ENCODE results near the gene LIMCH1. TPM values are rescaled to one million over a fixed set of nuclear protein-coding genes. Genes with fewer than 3 reads are reported as not detected.

Gene LIMCH1
- total RNA-seq, 1 experiment from 2014 or later = 3.3 TPM

DNA sequence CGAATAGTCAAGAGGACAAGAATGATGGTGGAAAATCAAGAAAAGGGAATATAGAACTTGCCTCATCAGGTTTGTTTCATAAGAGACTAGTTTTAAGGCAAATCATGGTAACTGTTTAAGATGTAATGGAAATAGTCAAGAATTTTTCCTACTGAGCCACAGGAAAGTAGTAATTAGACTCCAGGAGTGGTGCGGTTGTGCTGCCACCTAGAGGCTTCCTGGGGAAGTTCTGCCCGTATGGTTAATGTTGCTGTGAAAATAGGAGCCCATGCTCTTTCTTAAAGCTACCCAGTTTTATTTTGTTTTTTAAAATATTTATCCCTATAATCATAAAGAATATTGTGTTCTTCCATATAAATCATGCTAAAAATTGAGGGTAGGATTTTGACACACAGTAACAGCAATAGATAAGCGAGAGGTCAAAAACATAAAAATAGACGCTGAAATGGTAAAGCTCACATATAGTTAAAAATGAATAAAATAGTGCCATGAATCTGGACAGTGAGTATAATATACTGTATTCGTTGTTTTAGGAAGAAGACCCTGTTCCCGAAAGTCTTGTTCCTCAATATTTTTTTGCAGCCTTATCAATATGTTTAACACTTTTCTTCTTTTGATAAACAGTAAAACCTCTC is 123.6 kb downstream of the LIMCH1 start:
- H3K4me1 Mint-ChIP-seq = peaks cover 0 to 3% of the 10 kb centered on the region in 2 experiments; a peak in 3 of 4 replicates
- no peak overlapping the region for H3K14ac ChIP-seq (ENCODE audit: insufficient read depth, low read length)
- H3K18ac ChIP-seq (ENCODE audit: insufficient read length, low read depth, low read length) = no peak overlapping the region
- H4K8ac ChIP-seq (replicated peaks; ENCODE audit: insufficient read length, low read depth, low read length) = no peak overlapping the region
- H2BK15ac ChIP-seq (ENCODE audit: low read depth, low read length) = no peak overlapping the region
- H3K27ac Mint-ChIP-seq = no peak overlapping the region
- H4K91ac ChIP-seq (ENCODE audit: insufficient read length, low read depth, low read length) = no peak overlapping the region
- H3K79me1 ChIP-seq (ENCODE audit: insufficient read depth, low read depth, low read length, poor library complexity, severe bottlenecking) = no peaks in the 10 kb centered on the region
- peak; percentile 39 for DNase-seq
- no peaks in the 10 kb centered on the region for H3K9me3 ChIP-seq (ENCODE audit: control insufficient read depth, low read depth, low read length)
- no peak overlapping the region for H2BK12ac ChIP-seq (ENCODE audit: insufficient read length, low read depth, low read length)
- no peaks in the 10 kb centered on the region for H4K20me1 ChIP-seq (ENCODE audit: control insufficient read depth, insufficient read depth, insufficient read length)
- H3K56ac ChIP-seq (ENCODE audit: insufficient read length, low read depth, low read length) = no peak overlapping the region
- H3K4ac ChIP-seq (ENCODE audit: low read depth, low read length) = no peak overlapping the region
- H2AFZ ChIP-seq (ENCODE audit: low read length) = no peak overlapping the region
- no peak overlapping the region for H3K4me3 Mint-ChIP-seq
- H3K27me3 ChIP-seq (ENCODE audit: insufficient read depth, low read length) = no peaks in the 10 kb centered on the region
- no peak overlapping the region for H3K9ac ChIP-seq (ENCODE audit: extremely low read depth, insufficient read length, low read length)
- no peak overlapping the region for H2AK5ac ChIP-seq (ENCODE audit: insufficient read length, low read length)
- no peak overlapping the region for H3T11ph ChIP-seq (ENCODE audit: low read length)
- H3K23me2 ChIP-seq (ENCODE audit: insufficient read length, low read depth, low read length, poor library complexity, severe bottlenecking) = no peaks in the 10 kb centered on the region
- WGBS (ENCODE audit: extremely low coverage, insufficient read length, low lambda C conversion rate) = no CpG with 5 or more reads among the region's 7 CpGs
- no peaks in the 10 kb centered on the region for H3K27me3 Mint-ChIP-seq (ENCODE audit: low read depth)
- H2BK120ac ChIP-seq (ENCODE audit: low read depth, low read length, poor library complexity, severe bottlenecking) = no peak overlapping the region
- H3K4me1 ChIP-seq (ENCODE audit: insufficient read depth, low read length) = no peaks in the 10 kb centered on the region
- no peak overlapping the region for H2BK20ac ChIP-seq (ENCODE audit: low read depth, low read length, poor library complexity, severe bottlenecking)
- H3K23ac ChIP-seq (ENCODE audit: insufficient read length, low read depth, low read length) = no peak overlapping the region
- H3K79me2 ChIP-seq (ENCODE audit: insufficient read depth, low read length) = no peaks in the 10 kb centered on the region
- H3K36me3 Mint-ChIP-seq (ENCODE audit: insufficient read depth in 1 of 3, low read depth in 3 of 3) = no peaks in the 10 kb centered on the region
- no peak overlapping the region for H3K4me2 ChIP-seq (ENCODE audit: insufficient read depth, insufficient read length, low read length)
- no peak overlapping the region for H3K27ac ChIP-seq (ENCODE audit: insufficient read length, low read depth, low read length)
- H4K5ac ChIP-seq (ENCODE audit: insufficient read length, low read depth, low read length) = no peak overlapping the region
- no peaks in the 10 kb centered on the region for H3K9me3 Mint-ChIP-seq
- TF ChIP-seq, protein P1, sequence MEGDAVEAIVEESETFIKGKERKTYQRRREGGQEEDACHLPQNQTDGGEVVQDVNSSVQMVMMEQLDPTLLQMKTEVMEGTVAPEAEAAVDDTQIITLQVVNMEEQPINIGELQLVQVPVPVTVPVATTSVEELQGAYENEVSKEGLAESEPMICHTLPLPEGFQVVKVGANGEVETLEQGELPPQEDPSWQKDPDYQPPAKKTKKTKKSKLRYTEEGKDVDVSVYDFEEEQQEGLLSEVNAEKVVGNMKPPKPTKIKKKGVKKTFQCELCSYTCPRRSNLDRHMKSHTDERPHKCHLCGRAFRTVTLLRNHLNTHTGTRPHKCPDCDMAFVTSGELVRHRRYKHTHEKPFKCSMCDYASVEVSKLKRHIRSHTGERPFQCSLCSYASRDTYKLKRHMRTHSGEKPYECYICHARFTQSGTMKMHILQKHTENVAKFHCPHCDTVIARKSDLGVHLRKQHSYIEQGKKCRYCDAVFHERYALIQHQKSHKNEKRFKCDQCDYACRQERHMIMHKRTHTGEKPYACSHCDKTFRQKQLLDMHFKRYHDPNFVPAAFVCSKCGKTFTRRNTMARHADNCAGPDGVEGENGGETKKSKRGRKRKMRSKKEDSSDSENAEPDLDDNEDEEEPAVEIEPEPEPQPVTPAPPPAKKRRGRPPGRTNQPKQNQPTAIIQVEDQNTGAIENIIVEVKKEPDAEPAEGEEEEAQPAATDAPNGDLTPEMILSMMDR (conservative IDR thresholded peaks at IDR 0.05) = peak; percentile 96
- H2BK5ac ChIP-seq (ENCODE audit: insufficient read length, low read length) = no peak overlapping the region
